ENCODE results near the gene UBE2J2. TPM values are rescaled to one million over a fixed set of nuclear protein-coding genes. Genes with fewer than 3 reads are reported as not detected.

UBE2J2 gene
- total RNA-seq, 1 donor from 2014 or later, result 85.1 TPM

GRCh38 chr1:1242461-1243265 lies 31.0 kb downstream of the UBE2J2 start:
- intact Hi-C loops (cut with micrococcal nuclease), result no loop called here

- intact Hi-C loops (cut with micrococcal nuclease), result no loop called here
These were observed 31.9 kb downstream of the UBE2J2 start for GRCh38 chr1:1241588-1242219.

DNA sequence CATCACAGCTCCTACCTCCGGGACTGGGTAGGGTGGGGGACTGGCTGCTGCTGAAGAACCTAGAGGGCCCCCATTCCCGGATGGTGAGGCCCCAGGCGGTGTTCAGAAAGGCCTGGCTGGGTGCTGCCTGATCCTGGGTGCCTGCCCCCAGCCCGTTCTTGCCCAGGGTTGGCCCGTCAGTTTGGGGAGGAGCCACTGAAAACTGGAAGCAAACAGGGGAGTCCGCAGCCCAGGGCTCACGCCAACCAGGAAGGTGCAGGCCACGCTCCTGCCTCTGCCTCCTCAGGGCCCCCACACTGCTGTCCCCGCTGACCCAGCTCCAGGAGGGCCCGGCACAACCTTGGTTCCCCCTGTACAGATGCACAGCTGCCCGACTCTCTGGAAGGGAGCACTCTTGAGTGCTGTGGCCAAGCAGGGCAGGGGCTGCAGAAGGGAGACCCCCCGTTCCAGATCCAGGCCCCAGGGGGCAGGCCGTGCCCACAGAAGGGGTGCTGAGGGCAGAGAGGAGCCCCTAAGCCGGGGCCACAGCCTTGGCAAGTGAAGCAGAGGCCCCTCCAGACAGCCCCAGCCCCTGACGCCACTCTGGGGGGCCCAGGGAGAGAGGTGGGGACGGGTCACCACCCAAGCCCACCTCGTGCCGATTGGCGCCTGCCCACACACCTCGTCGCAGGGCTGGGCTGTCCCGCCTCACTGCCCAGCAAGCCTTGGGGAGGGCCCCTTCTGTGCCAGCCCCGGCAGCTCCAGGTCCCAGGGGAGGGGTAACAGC lies 32.6 kb downstream of the UBE2J2 start:
- intact Hi-C loops (cut with micrococcal nuclease), result no loop called here

DNA sequence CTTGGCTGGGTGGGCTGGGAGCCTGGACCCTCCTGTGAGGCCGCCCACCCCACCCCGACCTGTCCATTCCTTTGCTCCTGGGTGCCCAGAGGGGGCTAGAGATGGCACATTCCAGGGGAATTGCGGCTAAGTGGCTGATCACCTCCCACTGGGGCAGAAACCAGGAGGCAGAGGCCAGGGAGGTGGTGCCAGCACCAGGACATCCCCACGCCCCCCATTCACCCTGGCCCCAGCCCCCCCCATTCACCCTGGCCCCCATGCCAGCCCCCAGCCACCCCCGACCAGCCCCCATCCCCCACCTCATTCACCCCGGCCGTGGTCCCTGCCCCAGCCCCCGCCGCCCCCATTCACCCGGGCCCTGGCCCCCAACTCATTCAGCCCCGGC lies 33.3 kb downstream of the UBE2J2 start:
- intact Hi-C loops (cut with micrococcal nuclease), result no loop called here

DNA sequence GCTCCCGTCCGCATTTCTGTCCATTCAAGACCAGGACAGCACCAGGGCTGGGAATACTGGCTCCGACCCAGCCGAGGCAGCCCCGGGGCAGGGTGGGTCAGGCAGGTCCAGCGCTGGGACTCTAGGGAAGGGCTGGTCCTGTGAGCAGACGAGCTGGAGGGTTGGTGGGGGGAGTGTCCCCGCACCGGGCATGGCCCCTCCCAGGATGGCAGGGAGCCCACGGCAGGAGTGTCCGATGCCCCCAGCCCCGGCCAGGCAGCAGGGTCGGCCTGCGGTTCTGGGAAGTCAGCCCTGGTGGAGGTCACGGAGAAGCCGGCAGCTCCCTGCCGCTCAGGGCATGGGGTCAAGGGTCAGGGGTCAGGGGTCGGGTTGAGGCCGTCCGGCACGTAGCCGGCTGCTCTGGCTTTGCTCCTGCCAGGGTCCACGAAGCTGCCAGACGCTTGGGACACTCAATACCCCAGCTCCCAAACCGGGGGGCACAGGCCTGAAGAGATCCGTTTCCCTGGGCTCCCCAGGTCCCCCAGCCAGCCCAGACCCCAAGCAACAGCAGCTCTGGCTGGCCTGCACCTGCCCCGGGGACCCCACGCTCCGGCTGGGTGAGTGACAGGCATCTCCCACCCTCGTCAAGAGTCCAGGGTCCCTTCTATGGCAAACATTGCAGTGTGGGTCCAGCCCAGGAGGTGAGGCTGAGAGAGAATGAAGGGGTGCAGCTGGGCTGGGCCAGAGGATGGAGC lies 33.9 kb downstream of the UBE2J2 start:
- intact Hi-C loops (cut with micrococcal nuclease), result no loop called here

GRCh38 chr1:1239227-1239613 lies 34.4 kb downstream of the UBE2J2 start:
- intact Hi-C loops (cut with micrococcal nuclease), result no loop called here

DNA sequence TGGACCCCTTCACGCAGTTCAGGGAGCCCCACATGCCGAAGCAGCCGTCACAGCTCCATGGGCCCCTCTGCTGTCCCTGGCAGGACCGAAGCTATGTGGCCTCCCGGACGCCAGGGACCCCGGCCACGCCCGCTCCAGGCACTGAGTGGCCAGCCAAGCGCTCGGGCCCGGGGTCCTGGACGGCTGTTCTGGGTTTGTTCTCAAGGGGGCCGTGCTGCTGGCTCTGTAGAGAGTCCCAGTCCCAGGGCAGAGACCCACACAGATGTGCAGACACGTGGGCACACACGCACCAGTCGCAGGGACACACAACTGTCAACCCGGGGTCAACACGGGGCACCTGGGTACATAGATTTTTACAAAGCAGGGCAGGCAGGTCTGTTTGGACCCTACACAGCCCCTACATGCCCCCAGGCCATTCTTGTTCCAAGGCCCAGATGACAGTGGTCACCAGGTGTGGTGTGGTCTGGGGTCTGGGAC lies 34.9 kb downstream of the UBE2J2 start:
- intact Hi-C loops (cut with micrococcal nuclease), result no loop called here

GRCh38 chr1:1237874-1238701 lies 35.6 kb downstream of the UBE2J2 start:
- intact Hi-C loops (cut with micrococcal nuclease), result no loop called here

DNA sequence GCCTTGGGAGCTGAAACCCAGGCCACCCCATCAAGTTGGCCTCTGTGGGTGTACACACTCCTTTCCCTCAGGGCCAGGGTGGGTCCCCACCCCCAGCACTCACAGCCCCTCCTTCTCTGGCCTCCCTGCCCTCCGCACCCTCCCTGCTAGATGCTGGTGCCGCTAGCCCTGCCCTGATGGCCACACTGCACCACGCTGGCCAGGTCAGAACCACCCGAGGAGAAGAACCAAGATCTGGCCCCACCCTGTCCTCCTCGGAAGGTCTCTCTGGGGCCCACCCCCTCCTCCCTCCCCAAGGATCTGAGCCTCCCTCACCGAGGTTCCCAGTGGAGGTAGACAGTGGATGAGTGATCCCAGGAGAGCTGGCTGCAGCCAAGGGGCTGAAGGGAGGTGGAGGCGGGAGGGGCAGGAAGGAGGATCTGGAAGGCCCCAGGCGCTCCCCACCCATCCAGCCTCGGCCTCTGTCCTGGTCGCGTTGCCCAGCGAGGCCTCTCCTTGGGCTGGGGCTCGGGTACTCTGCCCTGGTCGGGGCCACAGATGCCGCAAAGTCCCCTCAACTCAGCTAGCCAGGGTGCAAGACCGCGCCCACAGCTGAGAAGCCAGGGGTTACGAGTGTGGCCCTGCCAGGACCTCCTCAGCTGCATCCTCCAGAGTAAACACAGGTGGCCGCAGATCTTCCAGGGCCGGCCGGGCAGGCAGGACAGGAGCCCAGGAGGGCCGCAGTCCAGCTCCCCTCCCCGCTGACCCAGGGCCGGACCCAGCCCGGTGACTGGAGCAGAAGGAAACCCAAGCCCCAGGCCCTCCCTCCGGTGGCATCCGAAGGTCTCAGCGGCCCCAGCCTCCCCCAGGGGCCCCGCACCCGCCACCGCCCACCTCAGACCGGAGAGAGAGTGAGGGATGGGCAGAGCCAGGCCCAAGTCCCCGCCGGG lies 36.4 kb downstream of the UBE2J2 start:
- intact Hi-C loops (cut with micrococcal nuclease), result no loop called here

- intact Hi-C loops (cut with micrococcal nuclease), result no loop called here
These were observed 37.4 kb downstream of the UBE2J2 start for GRCh38 chr1:1236176-1236763.

DNA sequence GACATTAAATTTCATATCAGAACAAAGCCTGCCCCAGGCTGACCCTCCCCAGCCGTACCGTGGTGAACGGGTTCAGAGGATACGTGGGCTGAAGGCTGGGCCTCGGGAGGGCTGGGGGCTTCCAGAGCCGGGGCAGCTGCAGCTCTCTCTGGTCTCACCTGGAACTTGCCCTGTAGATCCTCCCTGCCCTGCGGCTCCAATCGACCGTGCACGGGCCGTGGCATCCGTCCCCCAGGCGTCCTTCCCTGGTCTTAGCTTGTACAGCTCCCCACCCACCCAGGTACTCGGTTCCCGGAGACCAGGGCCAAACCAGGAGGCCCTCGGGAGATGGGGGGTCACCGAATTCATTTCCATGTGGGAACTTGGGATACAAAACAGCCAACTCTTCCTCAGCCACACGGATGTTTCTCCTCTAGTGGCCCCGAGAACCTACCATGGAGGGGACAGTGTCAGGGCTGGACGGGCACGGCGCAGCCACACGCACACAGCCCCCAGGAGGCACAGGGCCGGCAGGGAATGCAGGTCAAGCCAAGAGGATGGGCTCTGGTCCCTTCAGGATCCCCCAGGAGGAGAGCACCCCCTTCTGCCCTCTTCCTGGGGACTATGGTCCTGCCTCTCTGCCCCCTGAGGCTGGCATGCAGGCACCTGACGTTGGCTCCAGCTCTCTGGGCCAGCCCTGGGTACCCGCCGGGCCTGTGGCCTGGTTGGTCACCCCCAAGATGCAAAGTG lies 38.5 kb downstream of the UBE2J2 start:
- intact Hi-C loops (cut with micrococcal nuclease), result no loop called here

DNA sequence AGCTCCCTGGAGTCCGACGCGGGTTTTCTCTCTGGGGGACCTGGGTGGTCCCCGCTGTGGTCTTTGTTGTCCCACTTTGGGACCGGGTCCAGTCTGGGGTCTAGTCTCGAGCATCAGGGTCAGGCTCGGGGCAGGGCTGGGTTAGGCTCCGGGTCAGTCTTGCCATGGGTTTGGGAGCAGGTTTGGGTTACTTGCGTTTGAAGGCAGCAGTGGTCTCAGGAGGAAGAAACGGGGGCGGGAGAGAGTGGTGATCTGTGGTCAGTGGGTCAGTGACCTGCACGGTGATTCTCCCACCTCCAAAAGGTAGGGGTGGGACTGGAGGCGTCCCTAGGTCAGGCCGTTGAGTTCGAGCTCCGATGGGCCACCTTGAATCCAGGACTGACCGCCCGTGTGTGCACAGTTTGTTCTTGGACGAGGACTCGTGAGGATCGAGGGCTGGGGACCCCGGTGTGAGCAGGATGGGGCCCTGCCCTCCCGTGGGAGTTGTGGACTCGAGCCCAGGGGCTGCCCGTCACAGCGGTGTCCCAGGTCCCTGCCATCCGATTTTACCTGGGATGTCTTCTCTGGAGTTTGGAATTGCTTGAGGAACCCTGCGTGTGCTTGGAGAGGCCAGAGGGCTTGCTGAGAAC lies 39.4 kb downstream of the UBE2J2 start:
- intact Hi-C loops (cut with micrococcal nuclease), result loop anchor here (5.0 kb wide), 1 partner anchor 73 kb away; the partner anchor contains the start of genes ACAP3 and PUSL1

DNA sequence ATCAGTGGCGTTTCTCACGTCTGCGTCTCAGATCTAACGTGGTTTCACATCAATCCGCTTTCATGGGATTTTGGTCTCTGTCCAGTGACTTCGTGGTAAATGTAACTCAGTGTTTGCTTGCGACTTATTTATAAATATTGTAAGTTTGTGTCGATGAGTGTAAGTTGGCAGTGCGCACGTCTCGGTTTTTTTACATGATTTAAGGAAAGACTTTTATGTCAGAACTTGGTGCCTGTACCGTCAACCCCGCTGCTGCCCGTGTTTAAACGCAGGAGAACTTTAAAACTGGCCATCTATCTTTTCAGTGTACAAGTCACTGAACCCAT lies 40.1 kb downstream of the UBE2J2 start:
- intact Hi-C loops (cut with micrococcal nuclease), result loop anchor here (5.0 kb wide), 1 partner anchor 74 kb away; the partner anchor contains the start of genes ACAP3 and PUSL1

- intact Hi-C loops (cut with micrococcal nuclease), result loop anchor here (5.0 kb wide), 1 partner anchor 74 kb away; the partner anchor contains the start of genes ACAP3 and PUSL1
These were observed 40.7 kb downstream of the UBE2J2 start for GRCh38 chr1:1232796-1233566.

GRCh38 chr1:1232208-1232795 lies 41.4 kb downstream of the UBE2J2 start, which contains the start of gene B3GALT6:
B3GALT6 (plus strand) TSS chr1:1232237; CDS start chr1:1232279, 42 bp downstream.
- intact Hi-C loops (cut with micrococcal nuclease), result loop anchor here (5.0 kb wide), 1 partner anchor 75 kb away; the partner anchor contains the start of genes ACAP3 and PUSL1

Measured in T-helper 1 cell treated with Interleukin-12 subunit alpha and Interleukin-12 subunit beta and Interleukin-4 antibody, amounts not matched to agents 30 ng/mL and 1 ng/mL, for 36 hours (primary cell).